Tibial nerve (tissue), 3 donors: ENCODE measurements around the gene HS2ST1.

Experiments used
- POLR2A ChIP-seq, 2 donors: fragments of 450-650 bp; IDR thresholded peaks; one replicate each; pipeline ENCODE4 v1.6.1; 2017; ENCODE audit warnings: antibody characterized with exemption in 2 of 2, mild to moderate bottlenecking in 2 of 2, moderate library complexity in 2 of 2
- TF ChIP-seq, protein P1 (sequence below), 5 experiments: fragments of 200-600 bp in 3 of 5; fragments of 450-650 bp in 2 of 5; sonication (generic) in 3 of 5; IDR thresholded peaks; one replicate each; pipeline ENCODE4 v1.5.1; 2016 to 2019; ENCODE audit warnings: antibody characterized with exemption in 5 of 5, mild to moderate bottlenecking in 3 of 5, moderate library complexity in 2 of 5

DNA sequence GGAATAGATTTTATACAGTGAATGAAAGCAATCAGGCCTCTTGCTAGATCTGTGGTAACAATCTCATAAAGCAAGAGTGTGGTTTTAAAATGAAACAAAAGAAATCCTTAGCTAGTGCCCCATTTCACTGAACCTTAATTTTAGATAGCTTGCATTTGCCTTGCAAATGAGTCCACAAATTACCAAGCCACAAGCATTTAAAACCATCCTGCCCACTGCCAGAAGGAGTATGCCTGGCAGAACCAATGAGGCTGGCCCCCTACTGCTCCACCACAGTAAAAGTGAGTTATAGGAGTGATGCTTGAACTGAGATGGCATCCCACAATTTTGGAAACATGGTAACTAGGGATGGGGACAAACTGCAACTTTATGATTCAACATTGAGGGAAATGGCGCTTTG lies 207.8 kb downstream of the HS2ST1 start:
- TF ChIP-seq, protein P1, sequence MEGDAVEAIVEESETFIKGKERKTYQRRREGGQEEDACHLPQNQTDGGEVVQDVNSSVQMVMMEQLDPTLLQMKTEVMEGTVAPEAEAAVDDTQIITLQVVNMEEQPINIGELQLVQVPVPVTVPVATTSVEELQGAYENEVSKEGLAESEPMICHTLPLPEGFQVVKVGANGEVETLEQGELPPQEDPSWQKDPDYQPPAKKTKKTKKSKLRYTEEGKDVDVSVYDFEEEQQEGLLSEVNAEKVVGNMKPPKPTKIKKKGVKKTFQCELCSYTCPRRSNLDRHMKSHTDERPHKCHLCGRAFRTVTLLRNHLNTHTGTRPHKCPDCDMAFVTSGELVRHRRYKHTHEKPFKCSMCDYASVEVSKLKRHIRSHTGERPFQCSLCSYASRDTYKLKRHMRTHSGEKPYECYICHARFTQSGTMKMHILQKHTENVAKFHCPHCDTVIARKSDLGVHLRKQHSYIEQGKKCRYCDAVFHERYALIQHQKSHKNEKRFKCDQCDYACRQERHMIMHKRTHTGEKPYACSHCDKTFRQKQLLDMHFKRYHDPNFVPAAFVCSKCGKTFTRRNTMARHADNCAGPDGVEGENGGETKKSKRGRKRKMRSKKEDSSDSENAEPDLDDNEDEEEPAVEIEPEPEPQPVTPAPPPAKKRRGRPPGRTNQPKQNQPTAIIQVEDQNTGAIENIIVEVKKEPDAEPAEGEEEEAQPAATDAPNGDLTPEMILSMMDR (IDR thresholded peaks at IDR 0.05) = no peak
- no peak for TF ChIP-seq POLR2A (IDR thresholded peaks at IDR 0.05)
